Endodermal cell (in vitro differentiated cells): ENCODE results near the gene LTBP2. TPM values are rescaled to one million over a fixed set of nuclear protein-coding genes. Genes with fewer than 3 reads are reported as not detected.

Experiments used
- DNase-seq: peaks from one replicate; pipeline ENCODE4 v3.0.0-alpha.2; 2017
- H3K27ac ChIP-seq: 2 replicates; pipeline ENCODE4 v1.5.1; 2013; ENCODE audit warnings: mild to moderate bottlenecking, low read depth, low read length, moderate library complexity
- H3K27me3 ChIP-seq: 2 replicates; pipeline ENCODE4 v1.6.1; 2013; ENCODE audit warnings: mild to moderate bottlenecking, low read length, moderate library complexity; ENCODE audit not compliant: insufficient read depth, control insufficient read depth, poor library complexity, severe bottlenecking
- H3K36me3 ChIP-seq: 2 replicates; pipeline ENCODE4 v1.7.0; 2013; ENCODE audit warnings: mild to moderate bottlenecking, low read length, moderate library complexity; ENCODE audit not compliant: control insufficient read depth, insufficient read depth
- H3K4me1 ChIP-seq: one replicate; pipeline ENCODE4 v1.7.0; 2013; ENCODE audit warnings: low read length; ENCODE audit not compliant: control insufficient read depth, insufficient read depth
- H3K4me3 ChIP-seq: 2 replicates; pipeline ENCODE4 v1.5.1; 2013; ENCODE audit warnings: mild to moderate bottlenecking, low read length, moderate library complexity
- H3K9ac ChIP-seq: 2 replicates; pipeline ENCODE4 v1.6.1; 2013; ENCODE audit warnings: mild to moderate bottlenecking, low read length, moderate library complexity; ENCODE audit not compliant: poor library complexity, severe bottlenecking; ENCODE audit errors: extremely low read depth
- H3K9me3 ChIP-seq: 2 replicates; pipeline ENCODE4 v1.6.1; 2013; ENCODE audit warnings: mild to moderate bottlenecking, low read length, moderate library complexity; ENCODE audit not compliant: control insufficient read depth
- H3K27ac Mint-ChIP-seq: 2 replicates; pipeline ENCODE4 v1.8.0; 2020; ENCODE audit warnings: mixed read lengths
- H3K27me3 Mint-ChIP-seq: 2 replicates; pipeline ENCODE4 v1.8.0; 2021; ENCODE audit warnings: mild to moderate bottlenecking, mixed read lengths; ENCODE audit not compliant: insufficient read depth
- H3K36me3 Mint-ChIP-seq: 2 replicates; pipeline ENCODE4 v1.8.0; 2020; ENCODE audit warnings: low read depth, mixed read lengths
- H3K4me1 Mint-ChIP-seq: 2 replicates; pipeline ENCODE4 v1.8.0; 2020; ENCODE audit warnings: mixed read lengths
- H3K4me3 Mint-ChIP-seq: 2 replicates; pipeline ENCODE4 v1.8.0; 2020; ENCODE audit warnings: mild to moderate bottlenecking, moderate library complexity, mixed read lengths
- H3K9me3 Mint-ChIP-seq: 2 replicates; pipeline ENCODE4 v1.8.0; 2020; ENCODE audit warnings: mild to moderate bottlenecking, mixed read lengths
- WGBS, 2 experiments: methylation state at CpG; one replicate each; pipeline versions ENCODE4 v1.1.5 to v1.1.7; 2013; ENCODE audit warnings: missing lambda C conversion rate in 2 of 2, mixed read lengths in 1 of 2; ENCODE audit not compliant: insufficient coverage in 1 of 2, insufficient read length in 1 of 2; 5-methylcytosine and 5-hydroxymethylcytosine counted together
- total RNA-seq, 2 donors: library from RNA; stranded (reverse); fragmentation: NEBNext Ultra II Directional in 1 of 2; extraction: Animal tissue kit (Norgen Biotek cat#: 25700) in 1 of 2; gene quantifications; 2 replicates in 1 of 2; 3 replicates in 1 of 2; pipeline ENCODE4 v1.2.1, GENCODE V29; 2021
- TF ChIP-seq, protein P1 (sequence below): fragments of 200-600 bp; sonication (generic); conservative IDR thresholded peaks from 2 replicates; pipeline ENCODE4 v1.5.0; 2021; ENCODE audit warnings: antibody characterized with exemption, mild to moderate bottlenecking

Gene LTBP2
- total RNA-seq, 2 donors from 2014 or later = 1.7 to 2.9 TPM

DNA sequence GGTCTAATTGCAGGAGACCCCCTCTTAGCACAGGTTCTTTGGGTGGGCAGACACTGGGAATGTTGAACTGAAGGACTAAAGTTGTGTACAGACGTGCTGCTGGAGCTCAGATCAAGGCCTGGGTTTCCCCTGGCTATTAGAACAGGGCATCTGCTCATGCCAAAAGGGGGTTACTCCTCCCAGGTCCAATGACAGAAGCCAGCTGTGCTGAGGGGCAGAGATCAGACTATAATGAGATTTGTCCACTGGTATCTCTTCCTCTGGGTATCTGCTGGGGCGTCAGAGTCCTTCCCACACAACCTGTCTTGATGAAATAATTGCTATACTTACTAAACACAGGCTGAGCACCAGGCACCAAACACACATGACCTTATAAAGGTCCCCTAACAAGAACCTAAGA, 42.6 kb downstream of the LTBP2 start:
- TF ChIP-seq, protein P1, sequence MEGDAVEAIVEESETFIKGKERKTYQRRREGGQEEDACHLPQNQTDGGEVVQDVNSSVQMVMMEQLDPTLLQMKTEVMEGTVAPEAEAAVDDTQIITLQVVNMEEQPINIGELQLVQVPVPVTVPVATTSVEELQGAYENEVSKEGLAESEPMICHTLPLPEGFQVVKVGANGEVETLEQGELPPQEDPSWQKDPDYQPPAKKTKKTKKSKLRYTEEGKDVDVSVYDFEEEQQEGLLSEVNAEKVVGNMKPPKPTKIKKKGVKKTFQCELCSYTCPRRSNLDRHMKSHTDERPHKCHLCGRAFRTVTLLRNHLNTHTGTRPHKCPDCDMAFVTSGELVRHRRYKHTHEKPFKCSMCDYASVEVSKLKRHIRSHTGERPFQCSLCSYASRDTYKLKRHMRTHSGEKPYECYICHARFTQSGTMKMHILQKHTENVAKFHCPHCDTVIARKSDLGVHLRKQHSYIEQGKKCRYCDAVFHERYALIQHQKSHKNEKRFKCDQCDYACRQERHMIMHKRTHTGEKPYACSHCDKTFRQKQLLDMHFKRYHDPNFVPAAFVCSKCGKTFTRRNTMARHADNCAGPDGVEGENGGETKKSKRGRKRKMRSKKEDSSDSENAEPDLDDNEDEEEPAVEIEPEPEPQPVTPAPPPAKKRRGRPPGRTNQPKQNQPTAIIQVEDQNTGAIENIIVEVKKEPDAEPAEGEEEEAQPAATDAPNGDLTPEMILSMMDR = no peak
- H3K36me3 ChIP-seq = no peaks in the 10 kb centered on the region
- no peaks in the 10 kb centered on the region for H3K27me3 Mint-ChIP-seq
- H3K9me3 Mint-ChIP-seq = no peaks in the 10 kb centered on the region
- H3K4me3 Mint-ChIP-seq = no peak overlapping the region
- no peaks in the 10 kb centered on the region for H3K4me1 ChIP-seq
- no peak for DNase-seq
- H3K9me3 ChIP-seq = no peaks in the 10 kb centered on the region
- no peak overlapping the region for H3K27ac Mint-ChIP-seq
- no peak overlapping the region for H3K9ac ChIP-seq
- WGBS, 2 experiments = 86% methylated on average over 2 of the region's 2 CpGs; no CpG with 5 or more reads in 1 of the 2 experiments
- no peaks in the 10 kb centered on the region for H3K27me3 ChIP-seq
- H3K4me3 ChIP-seq = no peak overlapping the region
- no peaks in the 10 kb centered on the region for H3K36me3 Mint-ChIP-seq
- H3K27ac ChIP-seq = no peak overlapping the region
- H3K4me1 Mint-ChIP-seq = peaks cover 7% of the 10 kb centered on the region

DNA sequence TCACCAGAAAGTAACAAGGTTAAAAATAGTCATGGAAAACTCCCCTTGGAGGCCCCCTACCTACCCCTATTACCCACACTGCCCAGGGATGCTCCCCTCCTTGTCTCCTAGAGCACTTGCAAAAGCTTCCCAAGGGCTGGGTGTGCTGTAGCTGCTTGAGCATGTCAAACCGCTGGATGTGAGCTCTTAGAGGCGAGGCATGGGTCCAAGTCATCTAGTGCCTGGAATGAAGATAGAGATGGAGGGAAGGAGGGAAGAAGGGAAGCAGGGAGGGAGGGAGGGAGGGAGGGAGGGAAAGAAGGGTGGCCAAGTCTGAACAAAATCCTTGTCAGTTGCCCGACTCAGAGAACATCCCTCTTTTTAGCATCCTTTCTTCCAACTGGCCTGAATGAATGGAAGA, 43.1 kb downstream of the LTBP2 start:
- Mint-ChIP-seq H3K36me3 (no peaks in the 10 kb centered on the region), H3K27ac (no peak overlapping the region), H3K27me3 (no peaks in the 10 kb centered on the region), H3K4me3 (no peak overlapping the region), H3K9me3 (no peaks in the 10 kb centered on the region), H3K4me1 (peaks cover 7% of the 10 kb centered on the region)
- TF ChIP-seq, protein P1 = no peak
- no peaks in the 10 kb centered on the region for H3K4me1 ChIP-seq
- no peaks in the 10 kb centered on the region for H3K27me3 ChIP-seq
- H3K4me3 ChIP-seq = no peak overlapping the region
- H3K36me3 ChIP-seq = no peaks in the 10 kb centered on the region
- 87 to 100% methylated on average over 1 to 2 of the region's 3 CpGs for WGBS, 2 experiments
- H3K27ac ChIP-seq = no peak overlapping the region
- DNase-seq = no peak
- H3K9ac ChIP-seq = no peak overlapping the region
- no peaks in the 10 kb centered on the region for H3K9me3 ChIP-seq

DNA sequence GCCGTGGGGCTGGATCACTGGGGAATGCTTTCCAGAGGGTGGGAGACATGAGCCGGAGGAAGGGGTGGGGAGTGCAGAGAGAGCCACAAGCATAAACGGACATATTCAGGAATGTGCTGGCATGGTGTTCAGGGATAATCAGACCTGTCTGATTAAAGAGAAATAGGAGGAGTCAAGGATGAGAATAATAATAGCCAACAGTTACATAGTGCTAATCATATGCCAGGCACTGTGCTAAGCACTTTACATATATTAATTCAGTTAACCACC, 43.7 kb downstream of the LTBP2 start:
- H3K9ac ChIP-seq = no peak overlapping the region
- WGBS, 2 experiments = 94 to 100% methylated on average over 2 to 3 of the region's 3 CpGs
- H3K27ac Mint-ChIP-seq = no peak overlapping the region

More for the DNA sequence above, 43.7 kb downstream of the LTBP2 start:
- DNase-seq = no peak
- TF ChIP-seq, protein P1 = no peak
- H3K4me1 Mint-ChIP-seq = peaks cover 7% of the 10 kb centered on the region
- no peak overlapping the region for H3K27ac ChIP-seq
- no peaks in the 10 kb centered on the region for H3K9me3 Mint-ChIP-seq
- no peak overlapping the region for H3K4me3 Mint-ChIP-seq
- no peaks in the 10 kb centered on the region for H3K4me1 ChIP-seq
- no peaks in the 10 kb centered on the region for H3K9me3 ChIP-seq
- no peak overlapping the region for H3K4me3 ChIP-seq
- H3K27me3 Mint-ChIP-seq = no peaks in the 10 kb centered on the region
- no peaks in the 10 kb centered on the region for H3K27me3 ChIP-seq
- no peaks in the 10 kb centered on the region for H3K36me3 ChIP-seq
- no peaks in the 10 kb centered on the region for H3K36me3 Mint-ChIP-seq
